ENCODE measurements around the gene CNTF. TPM values are rescaled to one million over a fixed set of nuclear protein-coding genes. Genes with fewer than 3 reads are reported as not detected.

CNTF gene
- total and polyA plus RNA-seq, 2 experiments from 2014 or later = 0.24 to 1.8 TPM

- TF ChIP-seq ZNF462 (CRISPR knock-in tag; IDR thresholded peaks at IDR 0.05) (no peak), ETS1 (IDR thresholded peaks at IDR 0.05) (no peak), STAT1 (IDR thresholded peaks at IDR 0.05; ENCODE audit: unreplicated experiment) (no peak)
Observed at GRCh38 chr11:58641803-58642581, 19.5 kb downstream of the CNTF start (continued).

GRCh38 chr11:58645854-58646253, 23.4 kb downstream of the CNTF start:
- Mint-ChIP-seq H3K36me3 (ENCODE audit: low read depth) (peaks cover 9% of the 10 kb centered on the region), H3K27me3 (ENCODE audit: insufficient read depth, low read depth, poor library complexity) (peaks cover 6% of the 10 kb centered on the region), H3K4me1 (no peaks in the 10 kb centered on the region), H3K9me3 (peaks cover 41% of the 10 kb centered on the region), H3K4me3 (no peak overlapping the region), H3K27ac (no peak overlapping the region)
- DNase-seq (ENCODE audit: low spot score) (no peak), ATAC-seq (no peak)
- H3K4me1 ChIP-seq (ENCODE audit: insufficient read depth) = no peaks in the 10 kb centered on the region
- H3K4me2 ChIP-seq = no peak overlapping the region
- H4K20me1 ChIP-seq (replicated peaks; ENCODE audit: insufficient read depth) = no peaks in the 10 kb centered on the region
- peaks cover 3% of the 10 kb centered on the region; the same call in 1 of the 2 replicates for H3K27me3 ChIP-seq (ENCODE audit: insufficient read depth)
- no peak overlapping the region for H2AFZ ChIP-seq
- H3K27ac ChIP-seq (ENCODE audit: low read depth) = no peak overlapping the region
- no peaks in the 10 kb centered on the region for H3K36me3 ChIP-seq (ENCODE audit: insufficient read depth)
- H3F3A ChIP-seq (replicated peaks; ENCODE audit: low read depth) = no peaks in the 10 kb centered on the region
- peaks cover 5% of the 10 kb centered on the region; the same call in 1 of the 2 replicates for H3K9me2 ChIP-seq (ENCODE audit: insufficient read depth)
- no peak overlapping the region for H3K4me3 ChIP-seq
- no peaks in the 10 kb centered on the region for H3K79me2 ChIP-seq (replicated peaks; ENCODE audit: insufficient read depth)
- TF ChIP-seq CTCF (conservative IDR thresholded peaks at IDR 0.05; ENCODE audit: low read depth in 2 of 2) (no peak), POLR2AphosphoS5 (IDR thresholded peaks at IDR 0.05; ENCODE audit: low read depth) (no peak), JUNB (IDR thresholded peaks at IDR 0.05; ENCODE audit: unreplicated experiment) (no peak)

Measured in GM23338 (cell line).